Neural progenitor cell (in vitro differentiated cells): Measurements from ENCODE around the gene CDCA3. TPM values are rescaled to one million over a fixed set of nuclear protein-coding genes. Genes with fewer than 3 reads are reported as not detected.

ENCODE experiments used
- DNase-seq: peaks from one replicate; pipeline ENCODE4 v3.0.0-alpha.2; 2016; ENCODE audit warnings: low spot score
- H2AFZ ChIP-seq: fragments of 200-600 bp; sonication (generic); replicated peaks from 2 replicates; pipeline ENCODE4 v1.6.1; 2016; ENCODE audit warnings: antibody characterized with exemption
- H3F3A ChIP-seq: fragments of 200-600 bp; sonication (generic); 2 replicates; pipeline ENCODE4 v1.6.1; 2016; ENCODE audit warnings: antibody characterized with exemption, low read depth
- H3K27ac ChIP-seq: fragments of 200-600 bp; sonication (generic); 2 replicates; pipeline ENCODE4 v1.5.1; 2016; ENCODE audit warnings: mild to moderate bottlenecking
- H3K27me3 ChIP-seq: fragments of 200-600 bp; sonication (generic); 2 replicates; pipeline ENCODE4 v1.6.1; 2016; ENCODE audit warnings: mild to moderate bottlenecking, moderate library complexity
- H3K36me3 ChIP-seq: fragments of 200-600 bp; sonication (generic); 2 replicates; pipeline ENCODE4 v1.5.1; 2016
- H3K4me1 ChIP-seq: fragments of 200-600 bp; sonication (generic); 2 replicates; pipeline ENCODE4 v1.6.1; 2016; ENCODE audit warnings: mixed run types
- H3K4me2 ChIP-seq: fragments of 200-600 bp; sonication (generic); 2 replicates; pipeline ENCODE4 v1.6.1; 2016
- H3K4me3 ChIP-seq: fragments of 200-600 bp; sonication (generic); 2 replicates; pipeline ENCODE4 v1.5.1; 2016
- H3K79me2 ChIP-seq: fragments of 200-600 bp; sonication (generic); 2 replicates; pipeline ENCODE4 v1.6.1; 2016; ENCODE audit warnings: low read depth
- H3K9ac ChIP-seq: fragments of 200-600 bp; sonication (generic); 2 replicates; pipeline ENCODE4 v1.6.1; 2016
- H3K9me3 ChIP-seq: fragments of 200-600 bp; sonication (generic); 2 replicates; pipeline ENCODE4 v1.5.1; 2016; ENCODE audit warnings: low read depth
- H4K20me1 ChIP-seq: fragments of 200-600 bp; sonication (generic); 2 replicates; pipeline ENCODE4 v1.6.1; 2016; ENCODE audit warnings: low read depth
- H3K27ac Mint-ChIP-seq: 3 replicates; pipeline ENCODE4 v1.8.0; 2021; ENCODE audit warnings: mixed read lengths
- H3K27me3 Mint-ChIP-seq: 2 replicates; pipeline ENCODE4 v1.8.0; 2022; ENCODE audit warnings: low read depth, mild to moderate bottlenecking, inconsistent platforms, moderate library complexity, mixed read lengths; ENCODE audit not compliant: insufficient read depth
- H3K36me3 Mint-ChIP-seq: 3 replicates; pipeline ENCODE4 v1.8.0; 2021; ENCODE audit warnings: mixed read lengths
- H3K4me1 Mint-ChIP-seq: 3 replicates; pipeline ENCODE4 v1.8.0; 2021; ENCODE audit warnings: mixed read lengths
- H3K4me3 Mint-ChIP-seq: 3 replicates; pipeline ENCODE4 v1.8.0; 2021; ENCODE audit warnings: mild to moderate bottlenecking, moderate library complexity, mixed read lengths
- H3K9me3 Mint-ChIP-seq: 3 replicates; pipeline ENCODE4 v1.8.0; 2020; ENCODE audit warnings: mixed read lengths
- EZH2 ChIP-seq: fragments of 200-600 bp; sonication (generic); IDR thresholded peaks from 2 replicates; pipeline ENCODE4 v1.6.1; 2017; ENCODE audit warnings: antibody characterized with exemption, mild to moderate bottlenecking, moderate library complexity
- EZH2phosphoT487 ChIP-seq: fragments of 200-600 bp; sonication (generic); IDR thresholded peaks from 2 replicates; pipeline ENCODE4 v1.6.1; 2017; ENCODE audit warnings: antibody characterized with exemption
- total RNA-seq: library from RNA; depleted of rRNA; stranded (reverse); fragments of >200 nt; gene quantifications from 2 replicates; pipeline ENCODE4 v1.2.3, GENCODE V29; 2015; ENCODE audit warnings: low replicate concordance
- TF ChIP-seq, protein P1 (sequence below): fragments of 200-600 bp; sonication (generic); IDR thresholded peaks from 2 replicates; pipeline ENCODE4 v1.5.1; 2017; ENCODE audit warnings: antibody characterized with exemption, mild to moderate bottlenecking

CDCA3 gene
- total RNA-seq, 1 donor from 2014 or later = 62.1 TPM

GRCh38 chr12:6852651-6853354 lies 1.7 kb upstream of the CDCA3 start:
- Mint-ChIP-seq H3K27me3 (peaks cover 7% of the 10 kb centered on the region), H3K36me3 (peaks cover 30% of the 10 kb centered on the region), H3K4me1 (peaks cover 37% of the 10 kb centered on the region), H3K27ac (peak overlapping the region; percentile 74), H3K4me3 (peak overlapping the region; percentile 93), H3K9me3 (no peaks in the 10 kb centered on the region)
- Histone ChIP-seq H3K27ac (peak overlapping the region; percentile 2), H3K9ac (no peak overlapping the region), H3K36me3 (peaks cover 2% of the 10 kb centered on the region), H3K4me2 (peak overlapping the region; percentile 82), H3F3A (peaks cover 34% of the 10 kb centered on the region), H3K27me3 (no peaks in the 10 kb centered on the region), H3K9me3 (no peaks in the 10 kb centered on the region), H4K20me1 (peaks cover 32% of the 10 kb centered on the region), H3K4me1 (peaks cover 19% of the 10 kb centered on the region), H3K4me3 (peak overlapping the region; percentile 73), H3K79me2 (peaks cover 54% of the 10 kb centered on the region), H2AFZ (no peak overlapping the region)
- peak; percentile 64 for DNase-seq
- TF ChIP-seq, protein P1, sequence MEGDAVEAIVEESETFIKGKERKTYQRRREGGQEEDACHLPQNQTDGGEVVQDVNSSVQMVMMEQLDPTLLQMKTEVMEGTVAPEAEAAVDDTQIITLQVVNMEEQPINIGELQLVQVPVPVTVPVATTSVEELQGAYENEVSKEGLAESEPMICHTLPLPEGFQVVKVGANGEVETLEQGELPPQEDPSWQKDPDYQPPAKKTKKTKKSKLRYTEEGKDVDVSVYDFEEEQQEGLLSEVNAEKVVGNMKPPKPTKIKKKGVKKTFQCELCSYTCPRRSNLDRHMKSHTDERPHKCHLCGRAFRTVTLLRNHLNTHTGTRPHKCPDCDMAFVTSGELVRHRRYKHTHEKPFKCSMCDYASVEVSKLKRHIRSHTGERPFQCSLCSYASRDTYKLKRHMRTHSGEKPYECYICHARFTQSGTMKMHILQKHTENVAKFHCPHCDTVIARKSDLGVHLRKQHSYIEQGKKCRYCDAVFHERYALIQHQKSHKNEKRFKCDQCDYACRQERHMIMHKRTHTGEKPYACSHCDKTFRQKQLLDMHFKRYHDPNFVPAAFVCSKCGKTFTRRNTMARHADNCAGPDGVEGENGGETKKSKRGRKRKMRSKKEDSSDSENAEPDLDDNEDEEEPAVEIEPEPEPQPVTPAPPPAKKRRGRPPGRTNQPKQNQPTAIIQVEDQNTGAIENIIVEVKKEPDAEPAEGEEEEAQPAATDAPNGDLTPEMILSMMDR = no peak
- TF ChIP-seq EZH2phosphoT487 (no peak), EZH2 (no peak)

GRCh38 chr12:6851921-6852650 lies 1.0 kb upstream of the CDCA3 start, which contains the start of gene USP5:
Gene USP5, plus strand, starts transcription at chr12:6852150. Its CDS starts 30 bp downstream, at chr12:6852180.
- Mint-ChIP-seq H3K4me1 (peaks cover 43% of the 10 kb centered on the region), H3K4me3 (peak within 1 kb of the TSS; percentile 93), H3K27me3 (peaks cover 7% of the 10 kb centered on the region), H3K36me3 (peaks cover 32% of the 10 kb centered on the region), H3K9me3 (no peaks in the 10 kb centered on the region), H3K27ac (peak within 1 kb of the TSS; percentile 97)
- Histone ChIP-seq H3F3A (peaks cover 41% of the 10 kb centered on the region), H3K27ac (peak within 1 kb of the TSS; percentile 26), H3K4me3 (peak within 1 kb of the TSS; percentile 73), H3K4me1 (peaks cover 19% of the 10 kb centered on the region), H3K79me2 (peaks cover 54% of the 10 kb centered on the region), H2AFZ (peak within 1 kb of the TSS; percentile 90), H3K27me3 (no peaks in the 10 kb centered on the region), H4K20me1 (peaks cover 32% of the 10 kb centered on the region), H3K9ac (no peak within 1 kb of the TSS), H3K9me3 (no peaks in the 10 kb centered on the region), H3K36me3 (no peaks in the 10 kb centered on the region), H3K4me2 (peak within 1 kb of the TSS; percentile 88)
- TF ChIP-seq, protein P1 = no peak
- TF ChIP-seq EZH2phosphoT487 (no peak), EZH2 (no peak)
- peak; percentile 100 for DNase-seq

DNA sequence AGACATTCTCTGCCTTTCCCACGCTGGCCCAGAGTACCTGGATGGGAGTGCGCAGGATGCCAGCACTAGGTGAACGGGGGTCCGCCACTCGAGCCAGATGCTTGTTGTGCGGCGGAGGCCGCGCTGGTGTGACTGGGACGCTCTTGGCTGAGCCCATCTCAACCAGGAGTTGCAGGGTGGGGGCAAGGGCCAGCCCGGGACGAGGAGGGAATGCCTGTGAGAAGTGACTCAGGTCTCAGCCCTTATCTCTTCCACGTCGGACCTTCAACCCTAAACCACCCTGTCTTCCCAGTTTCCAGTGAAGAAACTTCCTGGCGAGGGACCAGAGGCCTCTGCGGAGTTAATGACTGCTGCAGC lies 312 bp downstream of the CDCA3 start:
- peaks cover 19% of the 10 kb centered on the region for H3K4me1 ChIP-seq
- H3F3A ChIP-seq = peaks cover 47% of the 10 kb centered on the region
- no peaks in the 10 kb centered on the region for H3K9me3 ChIP-seq
- no peaks in the 10 kb centered on the region for H3K27me3 ChIP-seq
- peaks cover 5% of the 10 kb centered on the region for H3K27me3 Mint-ChIP-seq
- H2AFZ ChIP-seq = no peak overlapping the region
- H3K27ac Mint-ChIP-seq = peak overlapping the region; percentile 97
- TF ChIP-seq, protein P1 = no peak
- TF ChIP-seq EZH2 (no peak), EZH2phosphoT487 (no peak)
- no peaks in the 10 kb centered on the region for H3K36me3 ChIP-seq
- no peak for DNase-seq
- H3K36me3 Mint-ChIP-seq = peaks cover 33% of the 10 kb centered on the region
- no peak overlapping the region for H3K27ac ChIP-seq
- H4K20me1 ChIP-seq = peaks cover 32% of the 10 kb centered on the region
- peak overlapping the region; percentile 73 for H3K4me3 ChIP-seq
- peak overlapping the region; percentile 88 for H3K4me2 ChIP-seq
- peaks cover 47% of the 10 kb centered on the region for H3K4me1 Mint-ChIP-seq
- H3K9ac ChIP-seq = peak overlapping the region; percentile 16
- no peaks in the 10 kb centered on the region for H3K9me3 Mint-ChIP-seq
- peaks cover 54% of the 10 kb centered on the region for H3K79me2 ChIP-seq
- H3K4me3 Mint-ChIP-seq = peak overlapping the region; percentile 93
